Measurements from ENCODE around the gene CLEC9A.

Gene CLEC9A

DNA sequence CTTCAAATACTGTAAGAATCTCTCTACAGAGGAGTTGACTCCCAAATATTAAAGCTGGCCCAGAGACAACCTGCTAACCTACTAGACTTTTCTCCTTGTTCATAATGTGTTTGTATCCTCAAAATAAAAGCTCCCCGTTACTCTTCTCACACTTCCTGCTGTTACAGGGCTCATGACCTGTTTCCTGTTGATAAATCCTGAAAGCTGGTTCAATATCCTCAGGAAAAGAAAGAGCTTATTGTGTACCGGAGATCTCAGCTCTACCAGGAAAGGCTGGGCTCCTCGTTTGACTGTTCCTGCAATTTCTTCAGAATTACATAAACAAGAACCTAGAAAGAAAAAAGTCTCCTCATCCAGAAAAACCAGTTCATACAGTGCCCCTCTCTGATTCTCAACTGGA lies 37.5 kb downstream of the CLEC9A start:
- DNase-seq = no peak

- DNase-seq = no peak
Observed at GRCh38 chr12:10068644-10069043, 38.2 kb downstream of the CLEC9A start.

GRCh38 chr12:10069099-10069498 lies 38.6 kb downstream of the CLEC9A start:
- DNase-seq = no peak

- DNase-seq = no peak
Observed at GRCh38 chr12:10069976-10070375, 39.5 kb downstream of the CLEC9A start.

- DNase-seq = no peak
Observed at GRCh38 chr12:10070380-10070779, 39.9 kb downstream of the CLEC9A start.

GRCh38 chr12:10072131-10072530 lies 41.6 kb downstream of the CLEC9A start:
- DNase-seq = no peak

DNA sequence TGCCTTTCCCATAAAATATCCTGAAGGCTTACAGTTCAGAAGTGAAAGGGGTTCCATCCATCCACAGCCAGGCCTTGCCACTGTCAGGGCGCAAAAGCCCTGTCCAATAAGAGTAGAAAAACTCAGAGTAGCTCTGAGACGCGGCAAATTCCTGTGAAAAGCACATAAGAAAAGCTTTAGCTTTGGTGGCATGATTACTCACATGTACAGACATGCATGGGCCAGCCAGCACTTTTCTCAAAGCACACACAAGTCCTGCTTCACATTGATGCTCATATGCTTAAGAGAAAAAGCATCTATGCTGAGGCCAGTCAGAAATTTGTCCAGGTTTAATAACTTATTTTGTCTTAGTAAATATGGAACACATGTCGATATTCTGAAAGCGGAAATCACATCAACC lies 42.8 kb downstream of the CLEC9A start:
- no peak for DNase-seq

DNA sequence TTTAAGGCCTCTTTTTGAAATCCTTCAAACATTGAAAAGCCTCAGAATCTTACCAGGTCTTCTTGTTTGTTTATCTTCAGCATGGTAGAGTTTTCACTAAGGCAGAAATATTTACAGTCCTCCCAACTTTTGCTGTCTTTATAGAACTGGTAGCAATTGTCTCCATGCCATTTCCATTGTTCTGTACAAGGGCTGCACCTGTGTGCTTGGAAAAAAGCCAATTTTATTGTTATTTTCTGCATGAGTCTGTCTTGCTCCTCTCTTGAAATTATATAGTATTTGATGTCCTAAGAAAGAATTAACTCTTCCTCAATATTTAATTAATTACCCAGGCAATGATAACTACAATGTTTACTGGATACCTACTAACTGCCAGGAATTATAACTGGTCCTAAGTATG lies 45.0 kb downstream of the CLEC9A start:
- no peak for DNase-seq

GRCh38 chr12:10082117-10082874 lies 51.8 kb downstream of the CLEC9A start:
- DNase-seq = no peak

GRCh38 chr12:10084733-10085132 lies 54.3 kb downstream of the CLEC9A start:
- DNase-seq = no peak

GRCh38 chr12:10086387-10086786 lies 55.9 kb downstream of the CLEC9A start:
- DNase-seq = no peak

DNA sequence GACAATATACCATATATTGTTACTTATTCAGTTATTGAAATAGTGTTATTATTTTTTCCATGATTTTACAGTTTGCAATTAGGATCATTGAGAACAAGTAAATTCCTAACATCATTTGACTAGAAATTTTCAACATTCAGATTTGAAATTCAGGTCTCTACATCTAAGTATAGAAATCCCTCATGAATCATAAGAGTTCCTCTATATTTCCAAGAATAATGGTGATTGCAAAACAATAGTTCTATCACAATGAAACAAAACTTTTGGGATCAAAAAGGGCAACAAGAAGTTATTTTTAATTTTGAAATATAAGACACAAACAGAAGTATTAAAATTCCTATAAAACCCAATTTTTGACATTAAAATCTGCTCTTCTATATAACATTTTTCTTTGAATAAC lies 57.5 kb downstream of the CLEC9A start:
- DNase-seq = no peak

GRCh38 chr12:10088955-10089900 lies 58.7 kb downstream of the CLEC9A start:
- no peak for DNase-seq

GRCh38 chr12:10094646-10095395 lies 64.3 kb downstream of the CLEC9A start:
- no peak for DNase-seq

GRCh38 chr12:10095971-10096370 lies 65.5 kb downstream of the CLEC9A start:
- no peak for DNase-seq

- DNase-seq = no peak
Observed at GRCh38 chr12:10097521-10097920, 67.0 kb downstream of the CLEC9A start.

DNA sequence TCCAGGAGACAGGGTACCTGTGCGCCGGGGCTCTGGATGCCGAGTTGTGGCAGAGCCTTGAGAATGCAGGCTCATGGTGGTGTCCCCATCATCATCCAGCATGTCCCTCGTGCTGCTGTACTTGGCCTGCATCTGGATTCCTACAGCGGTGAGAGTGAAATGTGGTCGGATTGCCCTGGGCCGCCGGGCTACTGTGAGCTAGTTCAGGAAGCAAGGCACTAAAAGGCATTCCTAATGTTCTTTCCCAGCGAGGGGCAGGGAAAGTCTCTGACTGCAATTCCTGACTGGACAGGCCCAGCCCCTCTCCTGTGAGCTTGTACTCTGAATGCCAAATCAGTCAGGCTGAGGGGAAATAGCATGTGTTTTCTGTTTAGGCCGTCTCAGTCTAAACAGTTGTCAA lies 68.3 kb downstream of the CLEC9A start, which contains the start of gene CLEC1A:
CLEC1A (minus strand) TSS at position 195 of the 400 bp plus-strand sequence; CDS start at position 132, 63 bp downstream.
- no peak for DNase-seq

DNA sequence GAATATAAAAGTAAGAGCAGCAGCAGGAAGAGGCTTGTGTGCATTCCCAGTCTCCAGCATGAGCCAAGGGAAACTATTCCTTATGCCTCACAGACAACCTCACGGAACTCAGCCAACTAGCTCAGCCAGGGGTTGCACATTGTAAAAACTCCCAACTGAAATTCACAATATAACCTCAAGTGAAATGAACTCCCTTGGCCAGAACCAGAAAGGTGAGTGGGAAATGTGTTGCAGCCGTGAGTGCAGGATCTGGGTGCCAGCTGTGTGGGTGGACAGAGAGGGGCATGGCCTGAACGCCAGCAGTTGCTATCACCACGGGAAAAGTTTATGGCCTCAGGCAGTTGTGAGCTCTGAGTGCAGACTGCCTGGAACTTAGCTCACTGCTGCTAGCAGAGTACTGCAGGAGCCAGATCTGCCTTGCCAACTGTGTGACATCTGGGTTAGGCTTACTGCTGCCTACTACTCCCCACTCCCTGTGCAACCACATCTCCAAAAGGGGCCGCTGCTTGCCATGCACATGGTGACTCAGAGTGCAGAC lies 70.6 kb downstream of the CLEC9A start:
- no peak for DNase-seq

GRCh38 chr12:10101648-10102220 lies 71.3 kb downstream of the CLEC9A start:
- DNase-seq = no peak

DNA sequence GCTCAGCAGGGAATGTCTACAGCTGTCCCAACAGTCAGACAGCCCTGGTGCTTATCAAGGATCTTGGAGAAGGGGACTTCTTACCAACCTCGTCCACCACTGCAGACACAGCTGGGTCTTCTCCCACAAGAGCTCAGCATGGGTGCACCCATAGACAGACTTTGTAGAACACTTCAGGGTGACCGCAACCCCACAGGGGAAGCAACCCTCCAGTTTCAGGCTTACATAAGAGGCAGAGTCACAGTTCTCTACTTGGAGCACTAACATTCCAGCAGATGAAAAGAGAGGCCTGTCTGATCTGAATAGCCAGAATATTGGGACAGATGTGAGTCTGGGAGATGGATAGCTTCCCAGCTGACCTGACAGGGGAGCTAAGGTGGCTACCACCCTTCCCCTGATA lies 71.8 kb downstream of the CLEC9A start:
- no peak for DNase-seq

DNA sequence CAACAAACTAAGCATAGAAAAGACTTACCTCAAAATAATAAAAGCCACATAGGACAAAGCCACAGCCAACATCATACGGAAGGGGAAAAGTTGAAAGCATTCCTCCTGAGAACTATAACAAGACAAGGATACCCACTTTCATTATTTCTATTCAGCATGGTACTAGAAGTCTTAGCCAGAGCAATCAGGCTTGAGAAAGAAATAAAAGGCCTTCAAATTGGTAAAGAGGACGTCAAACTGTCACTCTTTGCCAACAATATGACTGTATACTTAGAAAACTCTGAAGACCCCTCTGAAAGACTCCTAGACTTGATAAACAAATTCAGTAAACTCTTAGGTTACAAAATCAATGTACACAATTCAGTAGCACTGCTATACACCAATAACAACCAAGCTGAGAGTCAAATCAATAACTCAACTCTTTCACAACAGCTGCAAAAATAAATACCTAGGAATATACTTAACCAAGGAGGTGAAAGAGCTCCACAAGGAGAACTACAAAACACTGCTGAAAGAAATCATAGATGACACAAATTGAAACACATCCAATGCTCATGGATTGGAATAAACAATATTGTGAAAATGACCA lies 79.9 kb downstream of the CLEC9A start:
- DNase-seq = no peak

DNA sequence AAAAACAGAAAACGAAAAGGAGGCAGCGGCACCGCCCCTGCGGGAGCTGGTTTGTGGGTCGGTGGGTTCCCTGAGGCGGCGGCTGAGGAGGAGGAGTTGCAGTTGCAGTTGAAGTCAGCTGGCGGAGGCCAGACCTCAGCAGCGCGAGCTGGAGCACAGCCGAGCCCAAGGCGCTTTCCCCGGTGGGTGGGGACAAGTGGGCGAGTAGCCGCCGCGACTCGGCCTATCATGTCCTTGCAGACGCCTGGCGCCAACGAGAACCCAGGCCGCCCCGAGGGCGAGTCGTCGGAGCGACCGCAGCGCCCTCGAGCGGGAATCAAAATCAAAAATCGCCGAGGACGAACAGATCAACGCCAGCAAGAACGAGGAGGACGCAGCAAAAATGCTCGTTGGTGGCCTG lies 81.0 kb downstream of the CLEC9A start:
- DNase-seq = no peak
